ENCODE results near the gene SHOC2.

Gene SHOC2

DNA sequence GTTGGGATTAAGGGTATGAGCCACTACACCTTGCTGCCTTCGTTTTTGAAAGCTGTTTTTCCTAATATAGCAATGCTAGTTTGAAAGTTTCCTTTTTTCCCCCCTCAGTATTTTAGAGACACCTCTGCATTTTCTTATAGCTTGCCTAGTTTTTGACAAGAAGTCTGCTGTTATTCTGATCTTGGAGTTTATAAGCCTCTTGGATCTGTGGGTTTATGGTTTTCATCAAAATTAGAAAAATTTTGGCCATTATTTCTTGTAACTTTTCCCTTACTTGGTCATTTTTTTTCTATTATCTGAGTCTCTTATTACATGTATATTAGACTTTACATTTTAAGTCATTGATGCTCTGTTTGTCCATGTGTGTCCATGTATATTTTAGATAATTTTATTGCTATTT lies 57.2 kb downstream of the SHOC2 start:
- H3K27ac ChIP-seq: no peak overlapping the region
- TF ChIP-seq, protein P1, sequence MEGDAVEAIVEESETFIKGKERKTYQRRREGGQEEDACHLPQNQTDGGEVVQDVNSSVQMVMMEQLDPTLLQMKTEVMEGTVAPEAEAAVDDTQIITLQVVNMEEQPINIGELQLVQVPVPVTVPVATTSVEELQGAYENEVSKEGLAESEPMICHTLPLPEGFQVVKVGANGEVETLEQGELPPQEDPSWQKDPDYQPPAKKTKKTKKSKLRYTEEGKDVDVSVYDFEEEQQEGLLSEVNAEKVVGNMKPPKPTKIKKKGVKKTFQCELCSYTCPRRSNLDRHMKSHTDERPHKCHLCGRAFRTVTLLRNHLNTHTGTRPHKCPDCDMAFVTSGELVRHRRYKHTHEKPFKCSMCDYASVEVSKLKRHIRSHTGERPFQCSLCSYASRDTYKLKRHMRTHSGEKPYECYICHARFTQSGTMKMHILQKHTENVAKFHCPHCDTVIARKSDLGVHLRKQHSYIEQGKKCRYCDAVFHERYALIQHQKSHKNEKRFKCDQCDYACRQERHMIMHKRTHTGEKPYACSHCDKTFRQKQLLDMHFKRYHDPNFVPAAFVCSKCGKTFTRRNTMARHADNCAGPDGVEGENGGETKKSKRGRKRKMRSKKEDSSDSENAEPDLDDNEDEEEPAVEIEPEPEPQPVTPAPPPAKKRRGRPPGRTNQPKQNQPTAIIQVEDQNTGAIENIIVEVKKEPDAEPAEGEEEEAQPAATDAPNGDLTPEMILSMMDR (conservative IDR thresholded peaks at IDR 0.05): no peak
- no peak for TF ChIP-seq ZFX (IDR thresholded peaks at IDR 0.05)

DNA sequence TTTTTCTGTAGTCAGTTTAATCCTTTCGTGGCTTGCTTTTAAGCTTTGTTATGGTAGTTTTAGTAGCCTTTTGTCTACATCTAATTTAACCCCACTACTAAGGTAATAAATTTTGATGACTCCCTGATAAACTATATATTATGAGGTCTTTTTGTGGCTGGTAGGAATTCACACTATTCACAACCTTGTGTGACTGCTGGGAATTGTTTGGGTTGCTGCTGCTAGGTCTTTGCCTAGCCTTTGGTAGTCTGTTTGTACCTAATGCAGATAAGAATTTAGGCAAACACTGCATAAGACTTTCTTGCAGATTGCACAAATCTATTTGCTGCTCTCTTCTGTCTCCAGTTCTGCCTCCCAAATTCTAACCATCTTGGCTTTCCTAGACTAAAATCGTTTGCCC lies 58.3 kb downstream of the SHOC2 start:
- TF ChIP-seq ZFX (IDR thresholded peaks at IDR 0.05): no peak
- TF ChIP-seq, protein P1 (conservative IDR thresholded peaks at IDR 0.05): no peak
- no peak overlapping the region for H3K27ac ChIP-seq

- TF ChIP-seq ZFX (IDR thresholded peaks at IDR 0.05): no peak
- TF ChIP-seq, protein P1 (conservative IDR thresholded peaks at IDR 0.05): no peak
- no peak overlapping the region for H3K27ac ChIP-seq
Measured at GRCh38 chr10:110978204-110978603, 58.8 kb downstream of the SHOC2 start.

- TF ChIP-seq, protein P1 (conservative IDR thresholded peaks at IDR 0.05): no peak
- no peak for TF ChIP-seq ZFX (IDR thresholded peaks at IDR 0.05)
Measured at GRCh38 chr10:110979611-110980010, 60.2 kb downstream of the SHOC2 start.

GRCh38 chr10:110980807-110981206 lies 61.4 kb downstream of the SHOC2 start:
- no peak overlapping the region for H3K27ac ChIP-seq
- TF ChIP-seq, protein P1 (conservative IDR thresholded peaks at IDR 0.05): no peak
- TF ChIP-seq ZFX (IDR thresholded peaks at IDR 0.05): no peak

More at GRCh38 chr10:110979611-110980010, 60.2 kb downstream of the SHOC2 start:
- no peak overlapping the region for H3K27ac ChIP-seq

DNA sequence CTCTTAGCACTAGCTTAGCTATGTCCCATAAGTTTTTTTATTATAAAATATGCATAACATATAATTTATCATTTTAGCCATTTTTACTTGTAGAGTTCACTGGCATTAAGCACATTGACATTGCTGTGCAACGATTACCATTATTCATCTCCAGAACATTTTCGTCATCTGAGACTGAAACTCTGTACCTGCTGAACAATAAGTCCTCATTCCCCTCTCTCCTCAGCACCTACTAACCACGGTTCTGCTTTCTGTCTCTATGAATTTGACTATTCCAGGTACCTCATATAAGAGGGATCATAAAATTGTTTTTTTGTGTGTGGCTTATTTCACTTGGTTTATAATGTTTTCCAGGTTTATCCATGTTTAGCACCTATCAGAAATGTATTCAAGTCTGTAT lies 64.1 kb downstream of the SHOC2 start:
- H3K27ac ChIP-seq: no peak overlapping the region
- TF ChIP-seq, protein P1 (conservative IDR thresholded peaks at IDR 0.05): no peak
- TF ChIP-seq ZFX (IDR thresholded peaks at IDR 0.05): no peak

- no peak overlapping the region for H3K27ac ChIP-seq
- TF ChIP-seq ZFX (IDR thresholded peaks at IDR 0.05): no peak
- TF ChIP-seq, protein P1 (conservative IDR thresholded peaks at IDR 0.05): no peak
Measured at GRCh38 chr10:110985497-110986275, 66.3 kb downstream of the SHOC2 start.
